Ishikawa (cell line): ENCODE results near the gene ATF7.

Experiments
- CEBPB ChIP-seq: IDR thresholded peaks from 2 replicates; pipeline ENCODE4 v1.6.1; 2012
- CREB1 ChIP-seq: IDR thresholded peaks from 2 replicates; pipeline ENCODE4 v1.6.1; 2012; ENCODE audit warnings: low read depth
- EGR1 ChIP-seq: IDR thresholded peaks from 2 replicates; pipeline ENCODE4 v1.6.1; 2012
- EP300 ChIP-seq: IDR thresholded peaks from 2 replicates; pipeline ENCODE4 v1.6.1; 2012; ENCODE audit warnings: borderline replicate concordance
- FOXM1 ChIP-seq: IDR thresholded peaks from 2 replicates; pipeline ENCODE4 v1.6.1; 2012; ENCODE audit warnings: low read depth, borderline replicate concordance
- NFIC ChIP-seq: IDR thresholded peaks from 2 replicates; pipeline ENCODE4 v1.6.1; 2012
- RAD21 ChIP-seq: IDR thresholded peaks from 2 replicates; pipeline ENCODE4 v1.6.1; 2012; ENCODE audit warnings: low read depth
- TAF1 ChIP-seq: IDR thresholded peaks from 2 replicates; pipeline ENCODE4 v1.6.1; 2012; ENCODE audit warnings: low read depth, mild to moderate bottlenecking
- TCF12 ChIP-seq: IDR thresholded peaks from 2 replicates; pipeline ENCODE4 v1.6.1; 2012; ENCODE audit warnings: low read depth
- TEAD4 ChIP-seq: IDR thresholded peaks from 2 replicates; pipeline ENCODE4 v1.6.1; 2012
- YY1 ChIP-seq: IDR thresholded peaks from 2 replicates; pipeline ENCODE4 v1.6.1; 2012; ENCODE audit warnings: low read depth
- ZBTB7A ChIP-seq: IDR thresholded peaks from 2 replicates; pipeline ENCODE4 v1.6.1; 2012; ENCODE audit warnings: low read depth
- TF ChIP-seq, protein P1 (sequence below): IDR thresholded peaks from 2 replicates; pipeline ENCODE4 v1.6.1; 2012
- TF ChIP-seq, protein P2 (sequence below): IDR thresholded peaks from 2 replicates; pipeline ENCODE4 v1.6.1; 2012
- TF ChIP-seq, protein P3 (sequence below): IDR thresholded peaks from 2 replicates; pipeline ENCODE4 v1.6.1; 2012; ENCODE audit warnings: low read depth, mild to moderate bottlenecking

The ATF7 gene

DNA sequence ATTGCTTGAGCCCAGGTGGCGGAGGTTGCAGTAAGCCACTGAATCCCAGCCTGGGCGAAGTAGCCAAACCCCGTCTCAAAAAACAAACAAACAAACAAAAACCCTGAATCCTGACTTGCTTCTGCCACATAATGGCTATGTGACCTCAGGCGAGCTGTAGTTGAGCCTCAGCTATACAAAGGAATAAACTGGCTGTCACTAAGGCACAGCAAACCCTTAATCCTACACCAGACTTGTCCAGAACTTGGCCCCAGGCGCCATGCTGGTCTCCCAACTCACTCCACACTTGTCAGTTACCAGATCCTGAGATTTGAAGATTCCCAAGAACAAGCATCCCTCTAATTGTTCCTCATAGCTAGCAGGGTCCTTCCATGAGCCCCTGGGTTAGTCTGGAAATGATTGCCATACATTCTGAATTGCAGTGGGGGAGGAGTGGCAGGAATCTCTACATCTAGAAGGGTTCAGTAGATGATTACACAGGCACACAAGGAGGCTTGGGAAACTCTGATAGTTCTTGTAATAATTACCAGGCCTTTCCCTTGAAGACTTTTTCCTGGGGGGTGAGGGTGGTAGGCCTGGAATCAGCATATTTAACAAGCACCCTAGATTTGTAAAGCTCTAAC lies 136.8 kb downstream of the ATF7 start:
- TF ChIP-seq EGR1 (no peak), YY1 (no peak), TAF1 (no peak), TCF12 (no peak)

DNA sequence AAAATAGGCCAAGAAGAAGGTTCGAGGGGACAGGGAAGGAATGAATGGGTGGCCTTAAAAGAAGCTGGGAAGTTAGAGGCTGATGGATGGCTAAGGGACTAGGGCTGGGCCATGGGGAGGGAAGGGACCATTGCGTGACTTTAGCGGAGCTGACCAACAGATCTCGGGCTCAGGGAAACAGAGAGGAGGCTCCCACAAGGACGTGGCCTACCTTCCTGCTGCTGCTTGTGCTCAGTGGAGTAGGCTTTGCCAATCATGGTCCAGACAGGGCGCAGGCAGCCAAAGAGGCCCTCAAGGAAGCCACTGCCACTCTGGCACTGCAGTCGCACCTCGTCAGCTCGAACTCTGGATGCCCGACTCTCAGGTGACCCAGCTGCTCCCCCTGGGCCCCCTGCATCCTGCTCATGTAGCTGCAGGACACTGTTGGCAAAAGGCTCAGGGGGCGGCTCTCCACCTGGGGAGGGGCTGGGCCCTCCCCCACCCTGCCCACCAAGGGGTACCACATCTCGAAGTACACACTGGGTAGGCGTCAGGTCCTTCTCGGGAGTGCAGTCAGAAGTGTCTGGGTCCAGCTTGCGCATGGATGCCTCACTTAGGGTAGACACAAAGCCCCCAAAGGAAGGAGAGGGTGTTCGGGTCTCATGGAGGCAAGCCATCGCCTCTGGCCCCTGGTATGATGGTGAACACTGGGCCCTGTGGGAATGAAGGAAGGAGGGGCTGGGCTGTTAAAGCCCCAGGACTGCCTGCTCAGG lies 139.3 kb downstream of the ATF7 start:
- no peak for TF ChIP-seq FOXM1
- peak; percentile 24; the same call in 1 of the 2 replicates for TF ChIP-seq ZBTB7A
- TF ChIP-seq, protein P1, sequence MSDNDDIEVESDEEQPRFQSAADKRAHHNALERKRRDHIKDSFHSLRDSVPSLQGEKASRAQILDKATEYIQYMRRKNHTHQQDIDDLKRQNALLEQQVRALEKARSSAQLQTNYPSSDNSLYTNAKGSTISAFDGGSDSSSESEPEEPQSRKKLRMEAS = no peak
- TF ChIP-seq TCF12 = no peak
- TF ChIP-seq EGR1 = no peak
- TF ChIP-seq, protein P2, sequence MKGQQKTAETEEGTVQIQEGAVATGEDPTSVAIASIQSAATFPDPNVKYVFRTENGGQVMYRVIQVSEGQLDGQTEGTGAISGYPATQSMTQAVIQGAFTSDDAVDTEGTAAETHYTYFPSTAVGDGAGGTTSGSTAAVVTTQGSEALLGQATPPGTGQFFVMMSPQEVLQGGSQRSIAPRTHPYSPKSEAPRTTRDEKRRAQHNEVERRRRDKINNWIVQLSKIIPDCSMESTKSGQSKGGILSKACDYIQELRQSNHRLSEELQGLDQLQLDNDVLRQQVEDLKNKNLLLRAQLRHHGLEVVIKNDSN = no peak
- no peak for TF ChIP-seq NFIC
- TF ChIP-seq YY1 = no peak

DNA sequence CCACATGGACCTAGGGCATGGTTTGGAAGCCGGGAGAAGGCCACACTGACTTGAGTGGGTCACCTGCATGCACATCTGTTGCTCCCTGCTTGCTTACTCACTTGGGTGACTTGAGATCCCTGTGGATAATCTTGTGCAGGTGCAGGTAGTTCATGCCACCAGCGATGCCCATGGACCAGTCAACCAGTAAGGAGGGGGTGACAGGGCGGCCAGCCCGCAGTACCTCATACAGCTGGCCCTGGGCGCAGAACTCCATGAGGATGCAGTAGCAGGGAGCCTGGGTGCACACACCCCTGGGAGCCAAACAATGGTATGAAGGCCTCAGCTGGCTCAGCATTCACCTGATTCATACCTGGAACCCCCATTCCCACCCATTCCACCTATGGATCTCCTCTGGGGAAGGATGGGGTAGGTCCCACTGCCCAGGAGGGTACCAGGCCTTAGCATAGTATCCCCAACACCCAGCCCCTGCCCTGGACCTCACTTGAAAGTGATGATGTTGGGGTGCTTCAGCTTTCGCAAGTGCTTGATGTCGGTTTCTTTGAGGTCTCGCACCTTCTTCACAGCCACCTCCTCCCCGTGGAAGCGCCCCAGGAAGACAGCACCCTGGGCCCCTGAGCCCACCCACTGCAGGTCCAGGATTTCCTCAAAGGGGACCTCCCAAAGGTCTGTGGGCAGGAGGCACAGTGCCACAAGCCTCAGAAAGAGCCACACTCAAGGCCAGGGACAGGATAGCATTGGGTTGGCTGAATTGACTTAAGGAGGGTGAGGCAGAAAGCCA lies 140.0 kb downstream of the ATF7 start:
- no peak for TF ChIP-seq CREB1
- TF ChIP-seq, protein P2 = no peak

DNA sequence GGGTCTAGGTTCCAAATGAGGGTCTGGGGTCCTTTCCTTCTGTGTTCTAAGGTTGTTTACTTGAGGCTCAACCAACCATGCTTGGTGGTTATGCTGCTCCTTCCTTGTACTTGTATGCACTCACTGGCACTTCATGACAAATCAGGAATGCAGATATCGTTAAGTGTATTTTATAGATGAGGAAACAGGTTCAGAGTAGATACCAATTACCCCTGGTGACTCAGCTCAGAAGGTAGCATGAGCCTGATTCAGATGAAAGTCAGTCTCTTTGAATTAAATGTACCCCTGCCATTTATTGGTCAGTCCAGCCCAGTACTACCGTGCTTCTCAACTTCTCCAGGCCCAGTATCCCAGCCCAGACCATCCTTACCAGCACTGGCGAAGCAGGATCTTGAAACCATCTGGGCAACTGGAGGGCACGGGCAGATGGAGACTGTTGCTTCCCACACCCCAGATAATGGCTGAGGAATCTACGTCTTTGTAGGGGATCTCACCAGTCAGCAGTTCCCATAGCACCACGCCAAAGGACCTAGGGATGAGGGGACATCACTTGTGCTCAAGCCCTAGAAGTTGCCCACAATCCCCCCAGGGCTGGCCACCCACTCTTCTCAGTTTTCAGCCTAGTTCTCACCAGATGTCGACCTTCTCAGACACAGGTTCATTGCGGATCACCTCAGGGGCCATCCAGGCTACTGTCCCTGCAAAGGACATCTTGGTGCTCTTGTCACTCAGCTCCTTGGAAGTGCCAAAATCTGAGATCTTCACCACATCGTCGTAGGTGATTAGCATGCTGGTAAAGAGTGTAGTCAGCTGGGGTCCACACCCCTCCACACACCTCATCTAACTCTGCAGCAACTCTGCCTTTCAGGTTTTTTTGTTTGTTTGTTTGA lies 141.3 kb downstream of the ATF7 start:
- TF ChIP-seq, protein P2 = no peak
- TF ChIP-seq TAF1 (no peak), EGR1 (no peak)

DNA sequence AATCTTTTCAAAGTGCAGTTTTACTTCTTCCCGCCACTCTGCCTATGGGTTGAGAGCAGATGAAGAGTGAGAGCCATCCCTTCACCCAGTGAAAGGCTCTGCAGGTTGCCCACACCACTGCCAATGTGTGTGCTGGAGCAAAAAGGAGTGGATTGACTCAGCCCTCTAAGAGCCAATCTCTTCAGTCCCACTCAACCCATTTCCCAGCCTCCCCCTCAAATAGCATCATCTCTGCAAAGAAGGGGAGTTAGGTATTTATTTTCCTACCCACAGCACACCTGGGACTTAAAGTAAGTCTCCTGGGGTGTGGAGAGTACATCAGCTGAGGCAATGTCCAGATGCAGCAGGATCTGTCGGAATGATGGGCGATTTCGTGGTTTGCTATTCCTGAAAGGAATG lies 142.2 kb downstream of the ATF7 start:
- no peak for TF ChIP-seq ZBTB7A
- TF ChIP-seq, protein P1 = 0 out of 2 replicates have a peak, but pooled peaks have one; percentile 13

DNA sequence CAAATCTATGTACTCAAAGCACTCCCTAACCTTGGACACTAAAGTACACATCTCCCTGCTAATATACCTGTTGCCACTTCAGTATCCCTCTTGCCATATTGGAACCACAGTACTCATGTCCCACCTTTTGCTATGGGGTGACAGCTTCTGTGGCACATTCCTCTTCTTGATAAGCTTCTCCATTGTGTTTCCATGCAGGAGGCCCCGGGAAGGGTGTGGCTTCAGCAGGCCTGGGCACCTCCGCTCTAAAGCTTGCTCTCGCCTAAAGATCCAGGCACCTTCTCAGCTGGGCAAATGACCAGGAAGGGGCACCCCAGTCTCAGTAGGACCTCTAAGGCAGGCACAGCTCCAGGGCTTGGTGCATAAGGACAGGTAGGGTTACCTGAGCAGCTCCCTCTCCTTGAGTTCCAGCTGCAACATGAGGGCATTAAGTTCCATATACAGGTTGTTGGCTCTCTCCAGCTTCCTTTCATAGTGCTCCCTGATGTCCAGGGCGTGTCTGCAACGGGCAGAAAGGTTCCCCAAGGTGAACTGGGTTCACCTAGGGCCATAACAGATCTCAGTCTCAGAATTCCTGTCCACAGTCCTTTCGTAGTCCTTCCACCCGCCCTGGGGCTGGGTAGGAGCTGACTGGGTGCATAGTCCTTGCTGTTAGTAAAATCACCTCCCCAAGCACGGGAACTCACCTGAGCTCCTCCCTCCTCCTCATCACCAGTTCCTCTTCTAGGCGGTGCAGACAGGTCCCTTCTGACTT lies 142.8 kb downstream of the ATF7 start:
- no peak for TF ChIP-seq EGR1
- no peak; the same call in 1 of the 2 replicates for TF ChIP-seq TAF1
- TF ChIP-seq, protein P2 = no peak
- no peak for TF ChIP-seq NFIC
- TF ChIP-seq, protein P3, sequence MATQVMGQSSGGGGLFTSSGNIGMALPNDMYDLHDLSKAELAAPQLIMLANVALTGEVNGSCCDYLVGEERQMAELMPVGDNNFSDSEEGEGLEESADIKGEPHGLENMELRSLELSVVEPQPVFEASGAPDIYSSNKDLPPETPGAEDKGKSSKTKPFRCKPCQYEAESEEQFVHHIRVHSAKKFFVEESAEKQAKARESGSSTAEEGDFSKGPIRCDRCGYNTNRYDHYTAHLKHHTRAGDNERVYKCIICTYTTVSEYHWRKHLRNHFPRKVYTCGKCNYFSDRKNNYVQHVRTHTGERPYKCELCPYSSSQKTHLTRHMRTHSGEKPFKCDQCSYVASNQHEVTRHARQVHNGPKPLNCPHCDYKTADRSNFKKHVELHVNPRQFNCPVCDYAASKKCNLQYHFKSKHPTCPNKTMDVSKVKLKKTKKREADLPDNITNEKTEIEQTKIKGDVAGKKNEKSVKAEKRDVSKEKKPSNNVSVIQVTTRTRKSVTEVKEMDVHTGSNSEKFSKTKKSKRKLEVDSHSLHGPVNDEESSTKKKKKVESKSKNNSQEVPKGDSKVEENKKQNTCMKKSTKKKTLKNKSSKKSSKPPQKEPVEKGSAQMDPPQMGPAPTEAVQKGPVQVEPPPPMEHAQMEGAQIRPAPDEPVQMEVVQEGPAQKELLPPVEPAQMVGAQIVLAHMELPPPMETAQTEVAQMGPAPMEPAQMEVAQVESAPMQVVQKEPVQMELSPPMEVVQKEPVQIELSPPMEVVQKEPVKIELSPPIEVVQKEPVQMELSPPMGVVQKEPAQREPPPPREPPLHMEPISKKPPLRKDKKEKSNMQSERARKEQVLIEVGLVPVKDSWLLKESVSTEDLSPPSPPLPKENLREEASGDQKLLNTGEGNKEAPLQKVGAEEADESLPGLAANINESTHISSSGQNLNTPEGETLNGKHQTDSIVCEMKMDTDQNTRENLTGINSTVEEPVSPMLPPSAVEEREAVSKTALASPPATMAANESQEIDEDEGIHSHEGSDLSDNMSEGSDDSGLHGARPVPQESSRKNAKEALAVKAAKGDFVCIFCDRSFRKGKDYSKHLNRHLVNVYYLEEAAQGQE = no peak
- TF ChIP-seq CREB1 = no peak
- TF ChIP-seq TEAD4 = no peak
- TF ChIP-seq YY1 = no peak
- no peak for TF ChIP-seq ZBTB7A
- TF ChIP-seq CEBPB = no peak
- no peak; the same call in 1 of the 2 replicates for TF ChIP-seq EP300
- no peak for TF ChIP-seq FOXM1
- no peak for TF ChIP-seq TCF12
- no peak for TF ChIP-seq RAD21
- TF ChIP-seq, protein P1 = no peak
